GM18499 (cell line): ENCODE results near the gene LUC7L.
"Not testable (repeated sequence)": the region's sequence is repeated elsewhere in the genome, so short reads cannot be mapped to it uniquely, and the experiment has no call there.

Experiments used
- ATAC-seq: cut with Tn5 transposase; IDR thresholded peaks from one replicate; pipeline ENCODE4 v1.9.1; 2021; ENCODE audit warnings: moderate number of reproducible peaks; ENCODE audit not compliant: insufficient read depth, unreplicated experiment

Gene LUC7L

DNA sequence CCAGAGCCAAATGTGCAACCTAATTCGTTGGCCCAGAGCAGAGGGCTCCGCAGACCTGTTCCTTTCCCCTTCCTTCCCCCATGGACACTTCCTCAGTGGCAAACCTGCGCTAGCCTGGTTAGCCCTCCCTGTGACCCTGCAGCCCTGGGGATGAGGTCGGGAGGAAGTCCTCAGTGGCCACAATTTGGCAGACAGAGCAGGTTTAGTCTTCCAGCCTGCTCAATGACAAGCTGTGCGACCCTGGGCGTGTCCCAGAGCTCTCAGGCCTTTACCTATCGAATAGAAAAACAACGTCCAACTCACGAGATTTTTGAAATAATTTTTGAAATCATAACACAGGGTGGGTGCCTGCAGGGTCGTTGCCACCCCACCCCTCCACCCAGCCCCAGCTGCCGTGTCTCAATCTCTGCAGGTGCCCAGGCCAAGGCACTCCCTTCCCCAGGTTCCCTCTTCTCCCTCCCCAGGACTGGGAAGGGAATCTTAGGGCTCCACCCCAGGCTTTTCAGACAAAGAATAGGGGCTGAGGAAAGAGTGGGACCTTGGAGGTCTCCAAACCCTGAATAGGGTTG is 62.0 kb downstream of the LUC7L start:
- ATAC-seq = no peak

DNA sequence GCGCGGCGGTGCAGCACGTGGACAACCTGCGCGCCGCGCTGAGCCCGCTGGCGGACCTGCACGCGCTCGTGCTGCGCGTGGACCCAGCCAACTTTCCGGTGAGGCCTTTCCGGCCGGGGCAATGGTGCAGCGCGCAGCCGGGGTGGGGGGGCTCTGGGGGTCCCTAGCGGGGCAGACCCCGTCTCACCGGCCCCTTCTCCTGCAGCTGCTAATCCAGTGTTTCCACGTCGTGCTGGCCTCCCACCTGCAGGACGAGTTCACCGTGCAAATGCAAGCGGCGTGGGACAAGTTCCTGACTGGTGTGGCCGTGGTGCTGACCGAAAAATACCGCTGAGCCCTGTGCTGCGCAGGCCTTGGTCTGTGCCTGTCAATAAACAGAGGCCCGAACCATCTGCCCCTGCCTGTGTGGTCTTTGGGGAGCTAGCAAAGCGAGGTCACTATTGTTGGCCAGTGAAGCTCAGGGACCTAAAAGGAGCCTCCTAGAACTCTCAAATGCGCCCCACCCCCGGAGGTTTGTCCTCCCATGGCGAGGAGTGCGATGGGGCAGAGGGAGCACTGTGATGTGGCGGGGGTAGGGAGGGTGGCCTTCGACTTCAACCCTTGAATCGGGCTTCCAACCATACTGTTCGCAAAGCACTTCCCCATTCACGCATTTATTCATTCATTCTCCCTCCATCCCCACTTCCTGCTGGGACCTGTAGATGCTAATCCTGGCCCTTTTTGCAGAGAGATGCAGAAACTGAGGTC is 62.7 kb downstream of the LUC7L start:
- no peak for ATAC-seq

- no peak for ATAC-seq
Measured at GRCh38 chr16:165539-166374, 63.5 kb downstream of the LUC7L start, which contains the start of gene HBM. Gene HBM (plus strand): TSS chr16:165978. CDS start chr16:165998, 20 bp downstream.

DNA sequence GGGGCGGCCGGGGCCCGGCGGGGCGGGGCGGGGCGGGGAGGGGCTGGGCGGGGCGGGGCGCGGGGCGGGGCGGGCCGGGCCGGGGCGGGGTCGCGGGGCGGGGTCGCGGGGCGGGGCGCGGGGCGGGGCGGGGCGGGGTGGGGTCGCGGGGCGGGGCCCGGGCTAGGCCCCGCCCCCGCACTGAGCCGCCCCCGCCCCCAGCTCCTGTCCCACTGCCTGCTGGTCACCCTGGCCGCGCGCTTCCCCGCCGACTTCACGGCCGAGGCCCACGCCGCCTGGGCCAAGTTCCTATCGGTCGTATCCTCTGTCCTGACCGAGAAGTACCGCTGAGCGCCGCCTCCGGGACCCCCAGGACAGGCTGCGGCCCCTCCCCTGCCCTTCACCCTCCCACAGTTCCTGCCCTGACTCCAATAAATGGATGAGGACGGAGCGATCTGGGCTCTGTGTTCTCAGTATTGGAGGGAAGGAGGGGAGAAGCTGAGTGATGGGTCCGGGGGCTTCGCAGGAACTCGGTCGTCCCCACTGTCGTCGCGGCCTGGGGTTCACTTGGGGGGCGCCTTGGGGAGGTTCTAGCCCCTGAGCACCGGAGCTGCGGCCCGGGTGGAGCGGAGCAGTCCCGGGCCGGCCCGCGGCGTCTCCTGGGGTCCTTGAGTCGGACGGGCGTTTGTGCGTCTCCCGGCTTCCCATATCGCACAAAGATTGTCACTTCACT is 64.3 kb downstream of the LUC7L start:
- no peak for ATAC-seq

DNA sequence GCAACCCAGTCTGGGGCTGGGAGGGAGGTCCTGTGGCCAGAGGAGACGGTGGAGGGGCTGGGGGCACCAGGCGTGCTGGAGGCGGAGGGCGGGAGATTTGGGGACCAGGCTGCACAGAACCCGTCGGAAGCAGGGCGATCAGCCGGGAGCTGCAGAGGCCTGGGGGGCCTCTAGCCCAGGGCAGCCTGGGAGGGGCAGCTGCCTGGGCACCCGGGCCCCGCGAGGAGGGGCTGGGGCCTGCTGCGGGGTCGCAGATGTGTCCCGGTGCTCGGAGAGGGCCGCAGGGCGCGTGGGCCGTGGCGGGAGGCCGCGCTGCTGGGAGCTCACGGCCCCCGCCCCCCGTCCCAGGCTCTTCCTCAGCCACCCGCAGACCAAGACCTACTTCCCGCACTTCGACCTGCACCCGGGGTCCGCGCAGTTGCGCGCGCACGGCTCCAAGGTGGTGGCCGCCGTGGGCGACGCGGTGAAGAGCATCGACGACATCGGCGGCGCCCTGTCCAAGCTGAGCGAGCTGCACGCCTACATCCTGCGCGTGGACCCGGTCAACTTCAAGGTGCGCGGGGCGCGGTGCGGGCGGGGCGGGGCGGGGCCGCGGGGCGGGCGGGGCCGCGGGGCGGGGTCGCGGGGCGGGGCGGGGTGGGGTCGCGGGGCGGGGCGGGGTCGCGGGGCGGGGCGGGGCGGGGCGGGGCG is 65.0 kb downstream of the LUC7L start:
- not testable (repeated sequence) for ATAC-seq

DNA sequence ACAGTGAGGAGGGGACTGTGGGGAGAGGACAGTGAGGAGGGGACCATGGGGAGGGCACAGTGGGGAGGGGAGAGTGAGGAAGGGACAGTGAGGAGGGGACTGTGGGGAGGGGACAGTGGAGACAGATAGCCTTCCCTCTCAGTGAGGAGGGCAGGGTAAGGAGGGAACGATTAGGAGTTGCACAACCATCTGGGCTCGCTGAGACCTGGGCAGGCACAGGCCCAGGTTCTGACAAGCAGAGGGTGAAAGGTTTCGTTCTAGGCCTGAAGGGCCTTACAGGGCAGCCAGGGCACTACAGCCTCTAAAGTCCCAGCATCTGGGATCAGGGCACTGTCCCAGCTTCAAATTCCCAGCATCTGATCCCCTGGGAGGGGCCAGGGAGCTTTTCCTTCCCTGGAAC is 65.6 kb downstream of the LUC7L start:
- ATAC-seq = not testable (repeated sequence)

DNA sequence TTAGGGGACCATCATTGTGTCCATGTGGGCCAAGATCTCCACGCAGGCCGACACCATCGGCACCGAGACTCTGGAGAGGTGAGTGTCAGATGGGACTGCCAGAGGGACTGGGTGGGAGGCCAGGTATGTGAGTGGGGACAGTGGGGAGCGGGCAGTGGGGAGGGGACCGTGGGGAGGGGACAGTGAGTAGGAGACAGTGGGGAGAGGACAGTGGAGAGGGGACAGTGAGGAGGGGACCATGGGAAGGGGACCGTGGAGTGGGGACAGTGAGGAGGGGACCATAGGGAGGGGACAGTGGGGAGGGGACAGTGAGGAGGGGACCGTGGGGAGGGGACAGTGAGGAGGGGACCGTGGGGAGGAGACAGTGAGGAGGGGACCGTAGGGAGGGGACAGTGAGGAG is 66.1 kb downstream of the LUC7L start:
- not testable (repeated sequence) for ATAC-seq

- ATAC-seq = no peak
Measured at GRCh38 chr16:162271-162991, 66.8 kb downstream of the LUC7L start.

- no peak for ATAC-seq
Measured at GRCh38 chr16:160691-161190, 68.5 kb downstream of the LUC7L start.

- ATAC-seq = not testable (repeated sequence)
Measured at GRCh38 chr16:160242-160641, 69.0 kb downstream of the LUC7L start.

- no peak for ATAC-seq
Measured at GRCh38 chr16:159136-159849, 70.0 kb downstream of the LUC7L start.

- no peak for ATAC-seq
Measured at GRCh38 chr16:155031-155398, 74.2 kb downstream of the LUC7L start.

DNA sequence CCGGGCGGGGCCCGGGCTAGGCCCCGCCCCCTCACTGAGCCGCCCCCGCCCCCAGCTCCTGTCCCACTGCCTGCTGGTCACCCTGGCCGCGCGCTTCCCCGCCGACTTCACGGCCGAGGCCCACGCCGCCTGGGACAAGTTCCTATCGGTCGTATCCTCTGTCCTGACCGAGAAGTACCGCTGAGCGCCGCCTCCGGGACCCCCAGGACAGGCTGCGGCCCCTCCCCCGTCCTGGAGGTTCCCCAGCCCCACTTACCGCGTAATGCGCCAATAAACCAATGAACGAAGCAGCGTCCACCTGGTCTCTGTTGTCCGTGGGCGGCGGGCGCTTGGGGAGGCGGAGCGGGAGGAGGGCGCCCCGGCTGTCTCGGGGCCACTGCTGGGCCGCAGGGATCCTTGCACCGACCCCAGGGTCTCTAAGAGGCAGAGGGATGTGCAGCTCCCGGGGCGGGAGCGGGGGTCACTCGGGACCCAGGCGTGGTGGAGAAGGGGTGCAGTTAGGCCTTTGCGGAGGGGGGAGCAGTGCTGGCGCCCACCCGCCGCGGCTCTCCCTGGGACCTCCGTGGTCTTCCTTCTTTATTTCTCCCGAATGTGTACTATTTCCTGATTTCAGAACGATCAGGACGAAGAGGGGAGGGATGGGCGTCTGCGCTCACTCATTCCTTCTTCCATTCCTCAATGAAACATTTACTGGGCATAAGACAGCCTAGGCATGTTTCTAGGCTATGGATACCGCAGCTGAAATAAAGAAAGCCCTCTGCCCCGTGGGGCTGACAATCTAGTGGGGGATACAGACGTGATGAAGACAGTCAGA is 74.8 kb downstream of the LUC7L start:
- ATAC-seq = no peak

- ATAC-seq = not testable (repeated sequence)
Measured at GRCh38 chr16:153550-154216, 75.6 kb downstream of the LUC7L start.

DNA sequence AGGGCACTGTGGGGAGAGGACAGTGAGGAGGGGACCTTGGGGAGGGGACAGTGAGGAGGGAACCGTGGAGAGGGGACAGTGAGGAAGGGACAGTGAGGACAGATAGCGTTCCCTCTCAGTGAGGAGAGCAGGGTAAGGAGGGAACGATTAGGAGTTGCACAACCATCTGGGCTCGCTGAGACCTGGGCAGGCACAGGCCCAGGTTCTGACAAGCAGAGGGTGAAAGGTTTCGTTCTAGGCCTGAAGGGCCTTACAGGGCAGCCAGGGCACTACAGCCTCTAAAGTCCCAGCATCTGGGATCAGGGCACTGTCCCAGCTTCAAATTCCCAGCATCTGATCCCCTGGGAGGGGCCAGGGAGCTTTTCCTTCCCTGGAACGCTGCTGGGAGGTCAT is 76.1 kb downstream of the LUC7L start:
- not testable (repeated sequence) for ATAC-seq

- no peak for ATAC-seq
Measured at GRCh38 chr16:152141-153128, 76.8 kb downstream of the LUC7L start, which contains the start of gene HBZ. Gene HBZ (plus strand): TSS chr16:152644. CDS start chr16:152910, 266 bp downstream.
